Suprapubic skin (tissue), 3 donors: ENCODE measurements around the gene SHKBP1.

ENCODE experiments used
- POLR2AphosphoS5 ChIP-seq, 3 donors: sonication (generic); formaldehyde crosslinking; IDR thresholded peaks; one replicate each; pipeline ENCODE4 v1.6.1; 2017; ENCODE audit warnings: antibody characterized with exemption in 3 of 3
- TF ChIP-seq, protein P1 (sequence below), 2 donors: fragments of 200-600 bp in 1 of 2; fragments of 450-650 bp in 1 of 2; sonication (generic) in 1 of 2; IDR thresholded peaks; one replicate each; pipeline ENCODE4 v1.5.1; 2016 to 2019; ENCODE audit warnings: antibody characterized with exemption in 2 of 2, mild to moderate bottlenecking in 1 of 2, moderate library complexity in 1 of 2

DNA sequence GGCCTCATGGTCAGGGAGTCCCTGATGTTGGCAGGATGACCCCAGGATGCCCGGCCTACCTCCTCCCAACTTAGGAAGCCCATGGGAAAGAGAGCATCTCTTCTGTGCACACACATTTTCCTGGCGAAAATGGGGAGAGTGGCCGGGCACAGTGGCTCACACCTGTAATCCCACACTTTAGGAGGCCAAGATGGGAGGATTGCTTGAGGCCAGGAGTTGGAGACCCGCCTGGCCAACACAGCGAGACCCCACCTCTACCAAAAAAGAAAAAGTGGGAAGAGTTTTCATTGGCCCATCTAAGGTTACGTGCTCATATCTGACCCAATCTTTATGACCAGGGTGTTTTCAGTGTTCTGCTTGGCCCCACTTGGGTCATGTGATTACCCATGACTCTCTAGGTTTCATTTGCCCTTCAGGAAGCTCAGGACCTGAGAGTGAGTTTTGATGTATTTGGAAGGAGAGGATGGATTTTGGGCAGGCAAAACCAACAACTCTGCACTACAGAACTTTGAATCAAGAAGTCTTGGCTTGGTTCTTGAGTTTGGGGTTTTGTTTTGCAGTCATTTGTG is 33.6 kb upstream of the SHKBP1 start:
- TF ChIP-seq, protein P1, sequence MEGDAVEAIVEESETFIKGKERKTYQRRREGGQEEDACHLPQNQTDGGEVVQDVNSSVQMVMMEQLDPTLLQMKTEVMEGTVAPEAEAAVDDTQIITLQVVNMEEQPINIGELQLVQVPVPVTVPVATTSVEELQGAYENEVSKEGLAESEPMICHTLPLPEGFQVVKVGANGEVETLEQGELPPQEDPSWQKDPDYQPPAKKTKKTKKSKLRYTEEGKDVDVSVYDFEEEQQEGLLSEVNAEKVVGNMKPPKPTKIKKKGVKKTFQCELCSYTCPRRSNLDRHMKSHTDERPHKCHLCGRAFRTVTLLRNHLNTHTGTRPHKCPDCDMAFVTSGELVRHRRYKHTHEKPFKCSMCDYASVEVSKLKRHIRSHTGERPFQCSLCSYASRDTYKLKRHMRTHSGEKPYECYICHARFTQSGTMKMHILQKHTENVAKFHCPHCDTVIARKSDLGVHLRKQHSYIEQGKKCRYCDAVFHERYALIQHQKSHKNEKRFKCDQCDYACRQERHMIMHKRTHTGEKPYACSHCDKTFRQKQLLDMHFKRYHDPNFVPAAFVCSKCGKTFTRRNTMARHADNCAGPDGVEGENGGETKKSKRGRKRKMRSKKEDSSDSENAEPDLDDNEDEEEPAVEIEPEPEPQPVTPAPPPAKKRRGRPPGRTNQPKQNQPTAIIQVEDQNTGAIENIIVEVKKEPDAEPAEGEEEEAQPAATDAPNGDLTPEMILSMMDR (IDR thresholded peaks at IDR 0.05) = no peak
- TF ChIP-seq POLR2AphosphoS5 (IDR thresholded peaks at IDR 0.05) = no peak
